ENCODE measurements around the gene GRK5. TPM values are rescaled to one million over a fixed set of nuclear protein-coding genes. Genes with fewer than 3 reads are reported as not detected.

Gene GRK5
- total RNA-seq, 1 donor from 2014 or later: 38.9 TPM

GRCh38 chr10:119415121-119415520, 207.8 kb downstream of the GRK5 start:
- intact Hi-C loops (cut with micrococcal nuclease): no loop called here

GRCh38 chr10:119415536-119416503, 208.4 kb downstream of the GRK5 start:
- intact Hi-C loops (cut with micrococcal nuclease): loop anchor here (2.0 kb wide), 2 partner anchors 109 to 209 kb away; partner anchors contain the start of gene GRK5

- intact Hi-C loops (cut with micrococcal nuclease): loop anchor here (1.0 to 2.0 kb wide), 3 partner anchors 110 to 218 kb away; partner anchors contain the start of gene GRK5
These were observed 209.5 kb downstream of the GRK5 start for GRCh38 chr10:119416855-119417254.

- intact Hi-C loops (cut with micrococcal nuclease): loop anchor here (1.0 to 2.0 kb wide), 3 partner anchors 111 to 219 kb away; partner anchors contain the start of gene GRK5
These were observed 210.5 kb downstream of the GRK5 start for GRCh38 chr10:119417852-119418251.

GRCh38 chr10:119418362-119418761, 211.0 kb downstream of the GRK5 start:
- intact Hi-C loops (cut with micrococcal nuclease): no loop called here

GRCh38 chr10:119419931-119420330, 212.6 kb downstream of the GRK5 start:
- intact Hi-C loops (cut with micrococcal nuclease): no loop called here

GRCh38 chr10:119420950-119421875, 213.8 kb downstream of the GRK5 start:
- intact Hi-C loops (cut with micrococcal nuclease): no loop called here

GRCh38 chr10:119421891-119422681, 214.7 kb downstream of the GRK5 start:
- intact Hi-C loops (cut with micrococcal nuclease): no loop called here

GRCh38 chr10:119422682-119423509, 215.5 kb downstream of the GRK5 start:
- intact Hi-C loops (cut with micrococcal nuclease): no loop called here

GRCh38 chr10:119423510-119424257, 216.3 kb downstream of the GRK5 start:
- intact Hi-C loops (cut with micrococcal nuclease): no loop called here

- intact Hi-C loops (cut with micrococcal nuclease): no loop called here
These were observed 217.0 kb downstream of the GRK5 start for GRCh38 chr10:119424258-119424975.

- intact Hi-C loops (cut with micrococcal nuclease): no loop called here
These were observed 217.9 kb downstream of the GRK5 start for GRCh38 chr10:119425102-119425880.

- intact Hi-C loops (cut with micrococcal nuclease): no loop called here
These were observed 218.5 kb downstream of the GRK5 start for GRCh38 chr10:119425881-119426170.

GRCh38 chr10:119426699-119427098, 219.3 kb downstream of the GRK5 start:
- intact Hi-C loops (cut with micrococcal nuclease): no loop called here

- intact Hi-C loops (cut with micrococcal nuclease): no loop called here
These were observed 220.0 kb downstream of the GRK5 start for GRCh38 chr10:119427263-119427864.

- intact Hi-C loops (cut with micrococcal nuclease): no loop called here
These were observed 221.4 kb downstream of the GRK5 start for GRCh38 chr10:119428789-119429188.

GRCh38 chr10:119429771-119430170, 222.4 kb downstream of the GRK5 start:
- intact Hi-C loops (cut with micrococcal nuclease): no loop called here
